NCI-H187 treated with DMSO at 0.1 percent for 48 hours (cell line): ENCODE results near the gene PRC1.

Source experiments
- DNase-seq: peaks from one replicate; lab custom pipeline; 2025; lab: John Stamatoyannopoulos, UW

The PRC1 gene

DNA sequence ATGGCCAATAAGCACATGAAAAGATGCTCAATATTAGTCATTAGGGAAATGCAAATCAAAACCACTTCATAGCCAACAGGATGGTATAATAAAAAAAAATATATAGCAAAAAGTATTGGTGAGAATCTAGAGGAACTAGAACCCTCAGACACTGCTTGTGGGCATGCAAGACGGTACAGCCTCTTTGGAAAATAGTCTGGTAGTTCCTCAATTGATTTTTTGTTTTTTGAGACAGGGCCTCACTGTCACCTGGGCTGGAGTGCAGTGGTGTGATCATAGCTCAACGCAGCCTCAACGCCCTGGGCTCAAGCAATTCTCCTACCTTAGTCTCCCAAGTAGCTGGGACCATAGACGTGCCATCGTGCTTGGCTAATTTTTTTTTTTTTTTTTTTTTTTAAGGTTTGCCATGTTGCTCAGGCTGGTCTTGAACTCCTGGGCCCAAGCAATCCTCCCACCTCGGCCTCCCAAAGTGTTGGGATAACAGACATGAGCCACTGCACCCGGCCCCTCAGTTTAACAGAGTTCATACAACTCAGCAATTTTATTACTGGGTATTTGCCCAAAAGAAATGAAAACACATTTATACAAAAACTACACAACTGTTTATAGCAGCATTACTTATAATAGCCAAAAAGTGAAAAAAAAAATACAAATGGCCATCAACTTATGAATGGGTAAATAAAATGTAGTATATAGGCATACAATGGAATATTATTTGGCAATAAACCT is 5.1 kb downstream of the PRC1 start:
- DNase-seq: no peak

- no peak for DNase-seq
Measured at GRCh38 chr15:90988296-90988695, 6.0 kb downstream of the PRC1 start.

- DNase-seq: no peak
Measured at GRCh38 chr15:90987561-90988141, 6.7 kb downstream of the PRC1 start.

- DNase-seq: no peak
Measured at GRCh38 chr15:90986790-90987507, 7.4 kb downstream of the PRC1 start.

DNA sequence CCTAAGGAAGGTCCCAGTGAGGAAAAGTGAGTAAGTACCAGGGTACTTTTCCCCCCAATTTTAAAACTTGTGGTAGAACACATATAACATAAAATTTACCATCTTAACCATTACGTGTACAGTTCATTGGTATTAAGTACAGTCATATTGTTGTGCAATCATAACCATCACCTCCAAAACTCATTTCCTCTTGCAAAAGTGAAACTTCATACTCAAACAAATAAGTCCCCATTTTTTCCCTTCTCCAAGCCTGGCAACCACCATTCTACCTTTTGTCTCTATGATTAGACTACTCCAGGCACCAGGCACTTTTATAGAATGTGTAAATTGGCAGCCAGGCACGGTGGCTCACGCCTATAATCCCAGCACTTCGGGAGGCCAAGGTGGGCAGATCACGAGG is 12.2 kb downstream of the PRC1 start:
- DNase-seq: no peak

GRCh38 chr15:90981681-90982080 is 12.7 kb downstream of the PRC1 start:
- DNase-seq: no peak

GRCh38 chr15:90979582-90979981 is 14.8 kb downstream of the PRC1 start:
- no peak for DNase-seq

GRCh38 chr15:90974216-90974615 is 20.1 kb downstream of the PRC1 start:
- DNase-seq: no peak

GRCh38 chr15:90972133-90972532 is 22.2 kb downstream of the PRC1 start:
- DNase-seq: no peak

- no peak for DNase-seq
Measured at GRCh38 chr15:90970274-90970673, 24.1 kb downstream of the PRC1 start.

- no peak for DNase-seq
Measured at GRCh38 chr15:90968434-90968833, 25.9 kb downstream of the PRC1 start.

DNA sequence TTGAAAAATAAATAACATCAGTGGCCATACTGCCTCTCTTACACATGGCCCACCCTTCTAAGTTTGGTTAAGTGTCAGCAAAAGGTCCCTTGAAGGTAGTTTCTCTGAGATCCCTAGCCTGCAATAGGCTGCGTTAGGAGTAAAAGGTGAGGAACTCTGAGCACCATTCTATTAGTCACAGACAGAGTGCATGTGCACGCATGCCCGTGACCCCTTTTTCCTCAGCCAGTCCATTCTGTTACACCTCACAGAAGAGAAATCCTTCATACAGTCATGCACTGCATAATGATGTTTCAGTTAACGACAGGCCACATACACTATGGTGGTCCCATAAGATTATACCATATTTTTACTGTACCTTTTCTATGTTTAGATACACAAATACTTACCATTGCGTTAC is 27.1 kb downstream of the PRC1 start:
- DNase-seq: no peak

DNA sequence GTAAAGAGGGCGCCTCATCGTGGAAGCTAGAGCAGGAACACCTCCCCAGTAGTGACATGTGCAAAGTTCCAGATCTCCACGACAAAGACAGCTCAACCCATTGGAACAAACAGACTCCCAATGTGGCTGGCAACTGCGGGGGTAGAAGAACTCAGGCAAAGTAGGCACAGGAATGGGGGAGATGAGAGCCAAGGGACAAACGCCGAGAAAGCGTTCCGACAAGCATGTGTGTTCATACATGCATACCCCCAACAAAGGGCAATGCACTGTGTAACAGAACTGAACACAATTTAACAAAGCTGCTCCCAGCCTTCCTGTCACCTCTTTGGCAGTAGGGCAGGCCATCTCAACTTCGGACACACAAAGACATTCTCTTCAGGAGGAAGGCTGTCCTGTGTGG is 28.1 kb downstream of the PRC1 start:
- no peak for DNase-seq

DNA sequence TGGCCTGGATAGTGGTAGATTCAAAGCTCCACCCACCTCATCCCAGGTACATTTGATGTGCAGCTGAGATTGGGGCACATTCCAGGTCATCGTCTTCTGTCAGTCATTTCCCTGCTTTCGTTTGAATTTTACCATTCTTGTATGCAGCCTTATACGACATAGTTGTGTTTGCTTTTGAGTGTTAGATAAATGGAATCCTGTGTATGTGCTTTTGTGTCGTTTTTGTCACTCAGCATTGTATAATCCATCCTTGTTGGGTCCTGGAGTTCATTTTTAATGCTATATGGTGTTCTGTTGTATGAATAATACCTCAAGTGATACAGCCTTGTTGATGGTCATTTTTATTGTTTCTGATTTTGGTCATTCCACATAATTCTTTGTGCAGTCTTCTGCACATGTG is 32.3 kb downstream of the PRC1 start:
- DNase-seq: no peak

- no peak for DNase-seq
Measured at GRCh38 chr15:90960298-90961091, 33.8 kb downstream of the PRC1 start.

DNA sequence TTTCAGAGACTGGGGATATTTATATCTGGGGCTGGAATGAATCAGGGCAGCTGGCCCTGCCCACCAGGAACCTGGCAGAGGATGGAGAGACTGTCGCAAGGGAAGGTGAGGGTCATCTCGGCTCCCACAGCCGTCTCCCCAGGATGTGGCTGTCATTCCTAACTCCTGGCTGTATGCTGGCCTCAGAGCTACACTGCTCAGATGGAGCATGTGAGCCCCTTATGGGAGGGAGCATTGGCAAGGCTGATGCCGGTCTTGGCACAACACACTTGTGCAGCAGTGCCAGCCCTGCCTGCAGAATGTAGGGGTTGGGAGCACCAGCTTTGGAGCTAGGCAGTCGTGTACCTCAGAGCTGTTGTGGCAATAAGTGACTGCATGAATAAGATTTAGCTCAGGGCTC is 34.4 kb downstream of the PRC1 start:
- no peak for DNase-seq

GRCh38 chr15:90959028-90959595 is 35.2 kb downstream of the PRC1 start:
- DNase-seq: no peak

DNA sequence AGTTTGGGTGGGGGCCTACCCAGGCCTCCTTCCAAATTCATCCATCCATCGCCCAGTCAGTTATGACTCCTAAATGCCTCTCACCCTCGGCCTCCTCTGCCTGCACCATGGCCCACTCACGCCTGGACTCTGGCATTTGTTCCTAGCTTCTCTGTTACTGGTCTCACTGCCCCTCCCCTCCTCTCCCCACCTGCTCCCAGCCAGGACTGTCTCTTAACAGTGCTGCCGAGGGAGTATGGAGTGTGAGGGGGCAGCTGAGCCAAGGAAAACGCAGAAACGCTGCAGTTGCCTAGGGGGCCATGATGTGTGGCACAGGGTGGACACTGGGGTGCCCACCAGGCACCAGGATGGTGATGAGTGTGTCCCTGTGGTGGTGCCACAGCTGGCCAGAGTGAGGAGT is 36.5 kb downstream of the PRC1 start:
- DNase-seq: no peak

DNA sequence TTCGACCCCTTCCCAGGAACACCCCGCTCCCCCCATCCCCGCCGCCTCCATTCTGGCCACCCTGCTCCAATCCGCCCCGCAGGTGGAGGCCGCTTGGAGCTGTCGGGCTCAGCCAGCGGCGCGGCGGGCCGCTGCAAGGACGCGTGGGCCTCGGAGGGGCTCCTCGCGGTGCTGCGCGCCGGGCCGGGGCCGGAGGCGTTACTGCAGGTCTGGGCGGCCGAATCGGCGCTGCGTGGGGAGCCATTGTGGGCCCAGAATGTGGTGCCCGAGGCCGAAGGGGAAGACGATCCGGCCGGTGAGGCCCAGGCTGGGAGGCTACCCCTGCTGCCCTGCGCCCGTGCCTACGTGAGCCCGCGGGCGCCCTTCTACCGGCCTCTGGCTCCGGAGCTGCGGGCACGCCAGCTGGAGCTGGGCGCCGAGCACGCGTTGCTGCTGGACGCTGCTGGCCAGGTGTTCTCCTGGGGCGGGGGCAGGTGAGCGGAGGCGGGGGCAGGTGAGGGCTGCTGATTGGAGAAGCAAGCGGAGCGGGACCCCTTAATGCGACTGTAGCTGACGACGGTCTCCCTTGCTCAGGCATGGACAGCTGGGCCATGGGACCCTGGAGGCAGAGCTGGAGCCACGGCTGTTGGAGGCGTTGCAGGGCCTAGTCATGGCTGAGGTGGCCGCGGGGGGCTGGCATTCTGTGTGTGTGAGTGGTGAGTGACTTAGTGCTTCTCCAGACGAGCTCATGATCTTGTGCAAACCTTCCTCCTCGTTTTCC is 37.1 kb downstream of the PRC1 start:
- no peak for DNase-seq

- peak; percentile 5 for DNase-seq
Measured at GRCh38 chr15:90956274-90957030, 37.9 kb downstream of the PRC1 start.
